GM19328 (cell line): ENCODE data around the gene RNGTT.
"Not testable (repeated sequence)": the region's sequence is repeated elsewhere in the genome, so short reads cannot be mapped to it uniquely, and the experiment has no call there.

Experiments
- ATAC-seq: cut with Tn5 transposase; IDR thresholded peaks from one replicate; pipeline ENCODE4 v1.9.1; 2021; ENCODE audit warnings: mild to moderate bottlenecking, moderate library complexity; ENCODE audit not compliant: unreplicated experiment

The RNGTT gene

DNA sequence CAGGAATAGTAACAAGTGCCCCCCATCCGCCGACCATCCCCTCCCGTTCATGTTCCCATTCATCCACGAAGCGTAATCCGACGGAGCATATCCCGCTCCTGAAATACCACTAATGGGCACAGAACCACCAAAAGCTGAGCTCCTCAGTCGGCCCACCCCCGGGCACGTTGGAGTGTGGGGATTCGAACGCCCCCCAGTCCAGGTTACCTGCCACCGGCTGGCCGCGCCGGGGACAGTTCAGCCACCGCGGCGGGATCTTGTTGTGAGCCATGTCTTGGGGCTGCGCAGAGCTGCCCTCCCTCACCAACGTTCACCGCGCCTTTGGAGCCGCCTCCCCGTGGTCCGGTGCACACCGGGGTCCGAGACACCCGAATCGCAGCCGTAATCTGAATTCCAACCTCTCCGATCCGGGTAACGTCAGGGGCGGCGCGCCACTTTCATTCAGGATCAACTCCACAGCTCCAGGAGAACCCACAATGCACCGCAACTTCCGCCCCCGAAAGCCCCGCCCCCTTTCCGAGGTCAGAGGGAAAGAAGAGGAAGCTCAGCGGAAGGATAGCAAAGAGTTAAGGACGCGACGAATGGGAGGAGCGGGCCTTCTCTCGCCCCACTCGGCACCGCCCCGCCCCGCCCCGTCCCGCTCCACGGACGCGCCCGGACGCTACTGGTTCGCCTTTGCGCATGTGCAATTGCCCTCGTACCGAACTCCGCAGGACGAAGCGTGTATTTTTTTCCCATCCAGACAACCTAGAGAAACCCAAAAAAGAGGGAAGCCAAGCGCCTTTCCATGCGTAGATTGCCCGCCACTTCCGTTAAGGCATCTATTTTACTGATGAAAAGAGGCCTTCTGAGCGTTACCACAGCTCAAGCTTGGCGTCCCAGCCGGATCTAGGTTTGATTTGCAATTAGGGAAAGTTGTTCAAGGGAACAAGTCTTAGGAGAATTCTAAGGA, at the start of gene RNGTT:
TSS of gene RNGTT (minus strand) at position 480 of the 952 bp plus-strand sequence. CDS start at position 271, 209 bp downstream.
- peak; percentile 97 for ATAC-seq

- ATAC-seq: no peak
Observed at GRCh38 chr6:89011436-89011835, 48.0 kb upstream of the RNGTT start.

DNA sequence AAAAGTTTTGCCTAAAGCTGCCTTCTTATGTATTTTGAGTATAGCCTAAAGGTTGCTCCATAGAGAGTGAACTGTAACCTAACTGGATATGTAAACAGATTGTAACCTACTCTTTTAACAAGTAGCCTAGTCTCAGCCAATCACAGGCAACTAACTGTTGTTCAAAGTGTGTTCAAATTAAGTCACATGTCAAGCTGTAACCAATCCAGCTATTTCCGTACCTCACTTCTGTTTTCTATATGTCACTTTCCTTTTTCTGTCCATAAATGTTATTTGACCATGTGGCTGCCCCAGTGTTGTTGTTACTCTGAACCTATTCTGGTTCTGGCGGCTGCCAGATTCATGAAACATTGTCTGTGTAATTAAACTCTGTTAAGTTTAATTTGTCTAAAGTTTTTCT, 47.4 kb upstream of the RNGTT start:
- no peak for ATAC-seq

DNA sequence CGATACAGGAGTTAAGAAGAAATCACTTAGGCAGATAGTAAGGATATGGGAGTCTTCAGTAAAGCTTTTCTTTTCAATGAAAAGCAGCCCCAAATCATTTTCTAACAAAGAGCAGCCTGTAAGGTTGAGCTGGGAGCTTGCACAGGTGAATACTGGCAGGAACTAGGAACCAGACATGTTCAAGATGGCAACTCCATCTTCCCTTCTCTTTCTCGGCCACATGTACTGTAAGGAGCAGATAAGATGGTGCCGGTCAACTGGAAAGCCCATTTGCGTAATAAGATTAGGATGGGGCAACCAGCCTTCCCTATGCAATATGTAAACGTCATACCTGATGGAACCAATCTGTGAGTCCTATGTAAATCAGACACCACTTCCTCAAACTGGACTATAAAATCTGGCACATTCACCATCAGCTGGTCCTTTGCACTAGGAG, 46.2 kb upstream of the RNGTT start:
- no peak for ATAC-seq

- ATAC-seq: no peak
Observed at GRCh38 chr6:89008815-89009374, 45.5 kb upstream of the RNGTT start.

- no peak for ATAC-seq
Observed at GRCh38 chr6:89008001-89008814, 44.8 kb upstream of the RNGTT start.

DNA sequence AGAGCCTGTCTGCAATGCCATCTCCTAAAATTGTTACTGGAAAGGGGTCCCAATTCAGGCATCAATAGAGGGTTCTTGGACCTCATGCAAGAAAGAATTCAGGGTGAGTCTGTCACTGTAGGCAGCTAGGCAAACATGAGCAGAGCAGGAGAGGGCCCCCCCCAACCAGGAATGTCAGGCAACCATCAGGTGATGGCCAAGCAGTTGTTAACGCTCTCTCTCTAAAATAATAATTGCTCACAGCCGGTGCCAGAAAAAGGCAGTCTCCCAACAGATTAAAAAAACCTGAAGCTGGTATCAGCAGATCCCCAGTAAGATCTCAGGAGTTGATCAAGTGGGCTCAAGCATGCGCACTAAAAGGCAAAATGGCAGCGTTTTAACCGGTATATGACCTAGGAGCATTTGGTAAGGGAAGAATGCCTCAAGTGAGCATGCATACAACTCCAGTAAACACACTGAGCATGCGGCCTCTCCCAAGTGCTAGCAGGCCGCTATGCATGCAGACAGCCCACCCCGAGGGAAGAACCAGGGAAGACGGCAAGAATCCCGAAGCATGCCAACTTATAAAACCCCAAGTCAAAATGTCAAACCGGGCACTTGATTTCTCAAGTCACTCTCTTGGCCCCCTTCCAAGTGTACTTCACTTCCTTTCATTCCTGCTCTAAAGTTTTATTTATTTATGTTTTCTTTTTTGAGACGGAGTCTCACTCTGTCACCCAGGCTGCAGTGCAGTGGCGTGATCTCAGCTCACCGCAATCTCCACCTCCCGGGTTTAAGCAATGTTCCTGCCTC, 44.0 kb upstream of the RNGTT start:
- no peak for ATAC-seq

- no peak for ATAC-seq
Observed at GRCh38 chr6:89002523-89002922, 39.1 kb upstream of the RNGTT start.

GRCh38 chr6:88997327-88997726, 33.9 kb upstream of the RNGTT start:
- no peak for ATAC-seq

DNA sequence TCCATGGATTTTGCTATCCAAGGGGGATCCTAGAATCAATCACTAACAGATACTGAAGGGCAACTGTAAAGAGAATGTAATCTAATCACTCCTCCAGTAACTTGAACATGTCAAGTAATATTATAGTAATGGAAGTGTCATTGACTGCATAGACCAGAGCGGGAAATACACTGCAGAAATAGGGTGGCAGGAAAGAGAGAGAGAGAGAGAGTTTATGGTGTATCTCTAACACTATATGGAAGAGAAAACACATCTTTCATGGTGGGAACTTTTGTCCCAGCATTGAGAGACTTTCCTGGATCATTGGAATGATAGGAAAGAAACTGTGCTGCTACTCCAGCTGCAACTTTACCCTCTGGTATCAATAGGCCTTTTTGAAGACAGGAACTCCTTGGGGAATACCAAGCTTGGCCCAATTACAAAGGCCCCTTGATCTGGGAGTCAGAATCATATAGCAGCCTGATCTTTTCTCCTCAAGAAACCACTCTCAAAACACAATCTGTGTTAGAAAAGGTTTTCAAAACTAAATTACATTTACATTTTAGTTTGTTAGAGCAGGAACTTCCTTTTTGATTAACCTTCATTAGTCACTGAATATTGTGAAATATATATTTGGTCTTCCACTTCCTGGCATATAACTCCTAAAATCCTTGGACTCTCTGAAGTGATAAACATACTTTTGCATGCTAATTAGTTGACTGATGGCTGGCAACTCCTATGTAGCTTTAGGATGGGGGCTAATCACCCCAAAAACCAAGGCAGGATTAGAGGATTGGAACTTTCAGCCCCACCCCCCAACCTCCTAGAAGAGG, 29.5 kb upstream of the RNGTT start:
- ATAC-seq: no peak

DNA sequence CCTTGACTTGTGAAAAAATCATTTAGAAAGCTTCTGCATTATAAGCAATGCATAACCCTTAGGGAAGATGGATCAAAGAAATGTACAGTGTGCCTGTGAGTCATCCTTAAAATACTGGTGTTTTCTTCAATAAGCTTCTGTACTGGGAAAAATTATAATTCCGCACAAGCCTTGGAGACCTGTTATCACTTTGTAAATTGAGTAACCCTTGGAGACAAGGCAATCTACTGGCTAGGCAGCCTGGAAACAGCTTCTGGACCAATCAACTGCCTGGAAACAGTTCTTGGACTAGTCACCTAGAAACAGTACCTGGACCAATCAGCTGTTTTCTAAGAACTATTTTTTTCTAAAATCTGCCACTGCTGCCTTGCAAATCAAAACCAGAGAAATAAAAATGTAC, 25.8 kb upstream of the RNGTT start:
- ATAC-seq: no peak

- no peak for ATAC-seq
Observed at GRCh38 chr6:88987922-88988321, 24.5 kb upstream of the RNGTT start.

- no peak for ATAC-seq
Observed at GRCh38 chr6:88985901-88986300, 22.5 kb upstream of the RNGTT start.

- ATAC-seq: no peak
Observed at GRCh38 chr6:88984606-88985005, 21.2 kb upstream of the RNGTT start.

GRCh38 chr6:88984152-88984551, 20.7 kb upstream of the RNGTT start:
- ATAC-seq: no peak

DNA sequence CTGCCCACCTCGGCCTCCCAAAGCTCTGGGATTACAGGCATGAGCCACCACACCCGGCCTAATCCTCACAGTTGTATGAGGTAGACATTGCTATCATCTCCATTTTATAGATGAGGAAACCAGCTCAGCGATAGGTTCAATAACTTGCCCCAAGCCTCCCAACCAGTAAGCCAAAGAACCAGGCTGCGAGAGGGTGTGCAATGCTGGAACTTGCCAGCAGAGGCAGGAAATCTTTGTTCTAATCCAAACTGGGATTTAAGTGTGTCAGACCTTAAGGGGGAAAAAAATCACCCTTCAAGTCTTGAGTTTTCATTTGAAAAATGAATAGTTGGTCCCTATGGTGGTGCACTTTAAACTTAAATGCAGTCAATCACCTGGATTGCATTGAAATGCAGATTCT, 20.1 kb upstream of the RNGTT start:
- no peak for ATAC-seq

DNA sequence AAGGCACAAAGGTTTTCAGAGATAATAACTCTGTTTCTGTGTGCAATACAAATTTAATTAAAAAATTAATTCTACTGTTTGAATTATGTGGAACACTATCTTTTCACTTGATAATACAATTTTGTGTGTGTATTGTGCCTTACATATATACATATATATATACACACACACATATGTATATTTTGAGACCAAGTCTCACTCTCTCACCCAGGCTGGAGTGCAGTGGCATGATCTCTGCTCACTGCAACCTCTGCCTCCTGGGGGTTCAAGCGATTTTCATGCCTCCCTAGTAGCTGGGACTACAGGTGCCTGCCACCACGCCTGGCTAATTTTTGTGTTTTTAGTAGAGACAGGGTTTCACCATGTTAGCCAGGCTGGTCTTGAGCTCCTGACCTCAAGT, 19.7 kb upstream of the RNGTT start:
- ATAC-seq: not testable (repeated sequence)

DNA sequence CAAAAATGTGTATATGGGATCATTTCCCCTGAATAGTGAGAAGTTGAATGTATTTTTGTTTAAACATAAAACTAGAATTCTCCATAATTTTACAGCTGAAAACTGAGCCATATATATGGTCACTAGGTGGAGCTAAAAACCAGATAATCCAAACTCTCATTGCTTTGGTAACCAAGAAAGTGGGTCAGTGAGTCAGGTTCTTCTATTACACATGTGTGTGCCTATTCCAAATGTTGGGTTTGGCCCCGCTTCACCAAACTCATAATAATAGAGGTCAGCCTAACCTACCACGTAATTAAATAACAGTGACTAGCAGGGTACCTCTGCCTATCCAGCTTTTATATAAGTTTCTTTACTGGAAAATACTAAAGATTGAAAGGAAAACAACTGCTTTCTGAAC, 19.3 kb upstream of the RNGTT start:
- no peak for ATAC-seq

GRCh38 chr6:88975369-88975768, 12.0 kb upstream of the RNGTT start:
- no peak for ATAC-seq
